ENCODE measurements around the gene MAP1A.

The MAP1A gene

DNA sequence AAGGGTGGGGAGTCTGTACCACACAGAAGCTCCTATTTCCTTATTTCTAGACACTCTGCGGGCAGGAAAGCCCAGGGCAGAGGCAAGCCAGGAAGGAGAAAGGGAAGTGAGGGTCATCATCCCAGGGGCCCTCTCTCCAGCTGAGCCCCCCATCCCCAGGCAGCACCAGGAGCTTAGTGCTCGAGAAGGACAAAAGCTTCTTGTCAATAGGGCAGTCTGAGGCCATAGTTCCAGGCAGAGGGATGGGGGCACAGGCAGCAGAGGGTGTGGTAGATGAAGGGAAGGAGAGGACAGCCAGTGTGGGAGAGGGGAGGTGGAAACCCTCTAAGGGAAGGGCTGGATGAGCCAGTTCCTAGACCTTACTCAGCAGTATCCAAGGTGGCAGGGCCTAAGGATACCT is 2.7 kb downstream of the MAP1A start:
- Histone ChIP-seq H3K4me3 (ENCODE audit: low read length) (no peak overlapping the region), H3K9me3 (replicated peaks; ENCODE audit: insufficient read depth, low read length) (no peaks in the 10 kb centered on the region), H3K36me3 (replicated peaks; ENCODE audit: insufficient read depth, low read length) (no peaks in the 10 kb centered on the region), H3K27ac (ENCODE audit: low read length) (no peak overlapping the region), H2AFZ (ENCODE audit: low read length) (no peak overlapping the region), H3K9ac (ENCODE audit: low read length) (no peak overlapping the region), H3K79me2 (ENCODE audit: low read length) (no peaks in the 10 kb centered on the region), H3K4me2 (ENCODE audit: low read depth, low read length) (no peak overlapping the region), H3K4me1 (ENCODE audit: low read length) (peaks cover 8% of the 10 kb centered on the region), H3F3A (ENCODE audit: insufficient read depth, low read length) (no peaks in the 10 kb centered on the region), H3K9me2 (replicated peaks; ENCODE audit: insufficient read depth, low read length) (no peaks in the 10 kb centered on the region), H4K20me1 (ENCODE audit: insufficient read depth, low read length) (no peaks in the 10 kb centered on the region), H3K27me3 (replicated peaks; ENCODE audit: insufficient read depth, low read length) (peaks cover 4% of the 10 kb centered on the region; the same call in 1 of the 2 replicates)
- TF ChIP-seq EZH2 (optimal IDR thresholded peaks at IDR 0.05; ENCODE audit: low read depth, low read length) (no peak), EZH2phosphoT487 (IDR thresholded peaks at IDR 0.05; ENCODE audit: low read length) (no peak)
- TF ChIP-seq, protein P1, sequence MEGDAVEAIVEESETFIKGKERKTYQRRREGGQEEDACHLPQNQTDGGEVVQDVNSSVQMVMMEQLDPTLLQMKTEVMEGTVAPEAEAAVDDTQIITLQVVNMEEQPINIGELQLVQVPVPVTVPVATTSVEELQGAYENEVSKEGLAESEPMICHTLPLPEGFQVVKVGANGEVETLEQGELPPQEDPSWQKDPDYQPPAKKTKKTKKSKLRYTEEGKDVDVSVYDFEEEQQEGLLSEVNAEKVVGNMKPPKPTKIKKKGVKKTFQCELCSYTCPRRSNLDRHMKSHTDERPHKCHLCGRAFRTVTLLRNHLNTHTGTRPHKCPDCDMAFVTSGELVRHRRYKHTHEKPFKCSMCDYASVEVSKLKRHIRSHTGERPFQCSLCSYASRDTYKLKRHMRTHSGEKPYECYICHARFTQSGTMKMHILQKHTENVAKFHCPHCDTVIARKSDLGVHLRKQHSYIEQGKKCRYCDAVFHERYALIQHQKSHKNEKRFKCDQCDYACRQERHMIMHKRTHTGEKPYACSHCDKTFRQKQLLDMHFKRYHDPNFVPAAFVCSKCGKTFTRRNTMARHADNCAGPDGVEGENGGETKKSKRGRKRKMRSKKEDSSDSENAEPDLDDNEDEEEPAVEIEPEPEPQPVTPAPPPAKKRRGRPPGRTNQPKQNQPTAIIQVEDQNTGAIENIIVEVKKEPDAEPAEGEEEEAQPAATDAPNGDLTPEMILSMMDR (IDR thresholded peaks at IDR 0.05; ENCODE audit: low read length) = no peak
- no peak for DNase-seq

DNA sequence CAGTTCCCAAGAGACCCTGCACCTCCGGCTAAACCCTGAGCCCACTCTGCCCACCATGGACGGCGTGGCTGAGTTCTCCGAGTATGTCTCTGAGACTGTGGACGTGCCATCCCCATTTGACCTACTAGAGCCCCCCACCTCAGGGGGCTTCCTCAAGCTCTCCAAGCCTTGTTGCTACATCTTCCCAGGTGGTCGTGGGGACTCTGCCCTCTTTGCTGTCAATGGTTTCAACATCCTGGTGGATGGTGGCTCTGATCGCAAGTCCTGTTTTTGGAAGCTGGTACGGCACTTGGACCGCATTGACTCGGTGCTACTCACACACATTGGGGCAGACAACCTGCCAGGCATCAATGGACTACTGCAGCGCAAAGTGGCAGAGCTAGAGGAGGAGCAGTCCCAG is 4.0 kb downstream of the MAP1A start:
- no peaks in the 10 kb centered on the region for H4K20me1 ChIP-seq (ENCODE audit: insufficient read depth, low read length)
- no peak for TF ChIP-seq EZH2 (optimal IDR thresholded peaks at IDR 0.05; ENCODE audit: low read depth, low read length)
- TF ChIP-seq, protein P1 (IDR thresholded peaks at IDR 0.05; ENCODE audit: low read length) = no peak
- no peak for TF ChIP-seq EZH2phosphoT487 (IDR thresholded peaks at IDR 0.05; ENCODE audit: low read length)

DNA sequence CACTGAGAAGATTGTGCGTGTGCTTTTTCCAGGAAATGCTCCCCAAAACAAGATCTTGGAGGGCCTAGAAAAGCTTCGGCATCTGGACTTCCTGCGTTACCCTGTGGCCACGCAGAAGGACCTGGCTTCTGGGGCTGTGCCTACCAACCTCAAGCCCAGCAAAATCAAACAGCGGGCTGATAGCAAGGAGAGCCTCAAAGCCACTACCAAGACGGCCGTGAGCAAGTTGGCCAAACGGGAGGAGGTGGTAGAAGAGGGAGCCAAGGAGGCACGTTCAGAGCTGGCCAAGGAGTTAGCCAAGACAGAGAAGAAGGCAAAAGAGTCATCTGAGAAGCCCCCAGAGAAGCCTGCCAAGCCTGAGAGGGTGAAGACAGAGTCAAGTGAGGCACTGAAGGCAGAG is 4.8 kb downstream of the MAP1A start:
- no peak overlapping the region for H3K9ac ChIP-seq (ENCODE audit: low read length)
- no peak for TF ChIP-seq EZH2phosphoT487 (IDR thresholded peaks at IDR 0.05; ENCODE audit: low read length)
- no peak for TF ChIP-seq EZH2 (optimal IDR thresholded peaks at IDR 0.05; ENCODE audit: low read depth, low read length)
- TF ChIP-seq, protein P1 (IDR thresholded peaks at IDR 0.05; ENCODE audit: low read length) = no peak
- no peak overlapping the region for H3K27ac ChIP-seq (ENCODE audit: low read length)
- peaks cover 4% of the 10 kb centered on the region; the same call in 1 of the 2 replicates for H3K27me3 ChIP-seq (replicated peaks; ENCODE audit: insufficient read depth, low read length)
- H3K9me3 ChIP-seq (replicated peaks; ENCODE audit: insufficient read depth, low read length) = no peaks in the 10 kb centered on the region
- no peaks in the 10 kb centered on the region for H3K79me2 ChIP-seq (ENCODE audit: low read length)
- H3K4me2 ChIP-seq (ENCODE audit: low read depth, low read length) = no peak overlapping the region
- H3K9me2 ChIP-seq (replicated peaks; ENCODE audit: insufficient read depth, low read length) = no peaks in the 10 kb centered on the region
- H2AFZ ChIP-seq (ENCODE audit: low read length) = no peak overlapping the region
- no peaks in the 10 kb centered on the region for H3K36me3 ChIP-seq (replicated peaks; ENCODE audit: insufficient read depth, low read length)
- H3F3A ChIP-seq (ENCODE audit: insufficient read depth, low read length) = no peaks in the 10 kb centered on the region
- H3K4me3 ChIP-seq (ENCODE audit: low read length) = no peak overlapping the region
- H4K20me1 ChIP-seq (ENCODE audit: insufficient read depth, low read length) = no peaks in the 10 kb centered on the region
- peaks cover 11% of the 10 kb centered on the region for H3K4me1 ChIP-seq (ENCODE audit: low read length)
- no peak for DNase-seq

More for the DNA sequence above, 4.0 kb downstream of the MAP1A start:
- peaks cover 11% of the 10 kb centered on the region for H3K4me1 ChIP-seq (ENCODE audit: low read length)
- H3F3A ChIP-seq (ENCODE audit: insufficient read depth, low read length) = no peaks in the 10 kb centered on the region
- H3K9me2 ChIP-seq (replicated peaks; ENCODE audit: insufficient read depth, low read length) = no peaks in the 10 kb centered on the region
- no peak overlapping the region for H3K27ac ChIP-seq (ENCODE audit: low read length)
- no peak overlapping the region for H2AFZ ChIP-seq (ENCODE audit: low read length)
- H3K79me2 ChIP-seq (ENCODE audit: low read length) = no peaks in the 10 kb centered on the region
- peaks cover 4% of the 10 kb centered on the region; the same call in 1 of the 2 replicates for H3K27me3 ChIP-seq (replicated peaks; ENCODE audit: insufficient read depth, low read length)
- H3K4me2 ChIP-seq (ENCODE audit: low read depth, low read length) = no peak overlapping the region
- H3K9ac ChIP-seq (ENCODE audit: low read length) = no peak overlapping the region
- H3K9me3 ChIP-seq (replicated peaks; ENCODE audit: insufficient read depth, low read length) = no peaks in the 10 kb centered on the region
- no peak for DNase-seq
- no peaks in the 10 kb centered on the region for H3K36me3 ChIP-seq (replicated peaks; ENCODE audit: insufficient read depth, low read length)
- no peak overlapping the region for H3K4me3 ChIP-seq (ENCODE audit: low read length)
